ENCODE results near the gene NUTM1. TPM values are rescaled to one million over a fixed set of nuclear protein-coding genes. Genes with fewer than 3 reads are reported as not detected.

NUTM1 gene
- total RNA-seq, 1 experiment from 2014 or later, result 0.26 TPM

DNA sequence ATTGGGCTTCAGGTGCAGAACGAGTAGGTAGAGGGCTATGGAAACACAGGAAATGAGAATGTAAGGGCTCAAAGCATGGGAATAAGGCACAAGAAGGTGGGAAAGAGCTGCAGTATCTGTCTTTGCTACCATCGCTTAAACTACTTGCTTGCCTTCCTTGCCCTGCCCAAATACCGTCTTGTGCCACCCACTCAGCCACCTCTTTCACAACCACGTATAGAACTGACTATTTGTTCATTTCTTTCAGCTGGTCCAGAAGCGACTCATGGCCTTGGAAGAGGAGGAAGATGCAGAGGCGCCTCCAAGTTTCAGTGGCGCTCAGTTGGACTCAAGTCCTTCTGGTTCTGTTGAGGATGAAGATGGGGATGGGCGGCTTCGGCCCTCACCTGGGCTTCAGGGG is 12.1 kb downstream of the NUTM1 start:
- Histone ChIP-seq H3K56ac (ENCODE audit: insufficient read length, low read depth, low read length) (no peak overlapping the region), H4K8ac (replicated peaks; ENCODE audit: insufficient read length, low read depth, low read length) (no peak overlapping the region), H3K4me2 (ENCODE audit: insufficient read depth, insufficient read length, low read length) (no peak overlapping the region), H4K91ac (ENCODE audit: insufficient read length, low read depth, low read length) (no peak overlapping the region), H2AFZ (ENCODE audit: low read length) (no peak overlapping the region), H2BK5ac (ENCODE audit: insufficient read length, low read length) (no peak overlapping the region), H3T11ph (ENCODE audit: low read length) (no peak overlapping the region), H3K27me3 (ENCODE audit: insufficient read depth, low read length) (no peaks in the 10 kb centered on the region), H3K4me1 (ENCODE audit: insufficient read depth, low read length) (no peaks in the 10 kb centered on the region; the same call in 1 of the 2 replicates), H3K14ac (ENCODE audit: insufficient read depth, low read length) (no peak overlapping the region), H2AK5ac (ENCODE audit: insufficient read length, low read length) (no peak overlapping the region), H3K4ac (ENCODE audit: low read depth, low read length) (no peak overlapping the region), H2BK120ac (ENCODE audit: low read depth, low read length, poor library complexity, severe bottlenecking) (no peak overlapping the region), H2BK12ac (ENCODE audit: insufficient read length, low read depth, low read length) (no peak overlapping the region), H3K23me2 (ENCODE audit: insufficient read length, low read depth, low read length, poor library complexity, severe bottlenecking) (no peaks in the 10 kb centered on the region), H2BK15ac (ENCODE audit: low read depth, low read length) (no peak overlapping the region), H4K20me1 (ENCODE audit: control insufficient read depth, insufficient read depth, insufficient read length) (no peaks in the 10 kb centered on the region), H3K9me3 (ENCODE audit: control insufficient read depth, low read depth, low read length) (no peaks in the 10 kb centered on the region), H2BK20ac (ENCODE audit: low read depth, low read length, poor library complexity, severe bottlenecking) (no peak overlapping the region), H3K9ac (ENCODE audit: extremely low read depth, insufficient read length, low read length) (no peak overlapping the region), H4K5ac (ENCODE audit: insufficient read length, low read depth, low read length) (no peak overlapping the region), H3K79me1 (ENCODE audit: insufficient read depth, low read depth, low read length, poor library complexity, severe bottlenecking) (no peaks in the 10 kb centered on the region), H3K23ac (ENCODE audit: insufficient read length, low read depth, low read length) (no peak overlapping the region), H3K18ac (ENCODE audit: insufficient read length, low read depth, low read length) (no peak overlapping the region), H3K27ac (ENCODE audit: insufficient read length, low read depth, low read length) (no peak overlapping the region), H3K79me2 (ENCODE audit: insufficient read depth, low read length) (no peaks in the 10 kb centered on the region)
- Mint-ChIP-seq H3K36me3 (ENCODE audit: insufficient read depth in 1 of 3, low read depth in 3 of 3) (peaks cover 24 to 59% (median 45%) of the 10 kb centered on the region in 3 experiments; a peak in 6 of 7 replicates), H3K27ac (no peak overlapping the region), H3K4me1 (peaks cover 13 to 15% of the 10 kb centered on the region in 2 experiments), H3K4me3 (no peak overlapping the region), H3K9me3 (no peaks in the 10 kb centered on the region), H3K27me3 (ENCODE audit: low read depth) (no peaks in the 10 kb centered on the region)
- TF ChIP-seq, protein P1, sequence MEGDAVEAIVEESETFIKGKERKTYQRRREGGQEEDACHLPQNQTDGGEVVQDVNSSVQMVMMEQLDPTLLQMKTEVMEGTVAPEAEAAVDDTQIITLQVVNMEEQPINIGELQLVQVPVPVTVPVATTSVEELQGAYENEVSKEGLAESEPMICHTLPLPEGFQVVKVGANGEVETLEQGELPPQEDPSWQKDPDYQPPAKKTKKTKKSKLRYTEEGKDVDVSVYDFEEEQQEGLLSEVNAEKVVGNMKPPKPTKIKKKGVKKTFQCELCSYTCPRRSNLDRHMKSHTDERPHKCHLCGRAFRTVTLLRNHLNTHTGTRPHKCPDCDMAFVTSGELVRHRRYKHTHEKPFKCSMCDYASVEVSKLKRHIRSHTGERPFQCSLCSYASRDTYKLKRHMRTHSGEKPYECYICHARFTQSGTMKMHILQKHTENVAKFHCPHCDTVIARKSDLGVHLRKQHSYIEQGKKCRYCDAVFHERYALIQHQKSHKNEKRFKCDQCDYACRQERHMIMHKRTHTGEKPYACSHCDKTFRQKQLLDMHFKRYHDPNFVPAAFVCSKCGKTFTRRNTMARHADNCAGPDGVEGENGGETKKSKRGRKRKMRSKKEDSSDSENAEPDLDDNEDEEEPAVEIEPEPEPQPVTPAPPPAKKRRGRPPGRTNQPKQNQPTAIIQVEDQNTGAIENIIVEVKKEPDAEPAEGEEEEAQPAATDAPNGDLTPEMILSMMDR (conservative IDR thresholded peaks at IDR 0.05), result no peak
- WGBS (ENCODE audit: extremely low coverage, insufficient read length, low lambda C conversion rate), result no CpG with 5 or more reads among the region's 9 CpGs
- DNase-seq, result no peak

Measured in H9 (cell line).